Lower lobe of right lung (tissue), 2 donors: ENCODE results near the gene SLC1A3. TPM values are rescaled to one million over a fixed set of nuclear protein-coding genes. Genes with fewer than 3 reads are reported as not detected.

Experiments used
- ATAC-seq, 2 donors: fragments of 200-7000 bp; cut with Tn5 transposase; one replicate each; pipeline ENCODE4 v1.9.1; 2020 to 2022; ENCODE audit warnings: mild to moderate bottlenecking in 2 of 2, moderate library complexity in 2 of 2
- DNase-seq: peaks from one replicate; pipeline ENCODE4 v3.0.0-alpha.2; 2020
- H3K27ac ChIP-seq: fragments of 200-600 bp; one replicate; pipeline ENCODE4 v1.8.0; 2022
- H3K27me3 ChIP-seq: fragments of 200-600 bp; one replicate; pipeline ENCODE4 v1.8.0; 2022; ENCODE audit warnings: low read depth
- H3K36me3 ChIP-seq: fragments of 200-600 bp; one replicate; pipeline ENCODE4 v1.8.0; 2022; ENCODE audit warnings: mild to moderate bottlenecking
- H3K4me1 ChIP-seq: fragments of 200-600 bp; one replicate; pipeline ENCODE4 v1.8.0; 2022
- H3K4me3 ChIP-seq: fragments of 200-600 bp; one replicate; pipeline ENCODE4 v1.8.0; 2022; ENCODE audit warnings: mild to moderate bottlenecking
- H3K9me3 ChIP-seq: fragments of 200-600 bp; one replicate; pipeline ENCODE4 v1.8.0; 2022
- CTCF ChIP-seq: fragments of 200-600 bp; IDR thresholded peaks from one replicate; pipeline ENCODE4 v1.8.0; 2022; ENCODE audit warnings: antibody characterized with exemption, mild to moderate bottlenecking
- intact Hi-C: fragments of 100-400 bp; cut with DNase I; formaldehyde crosslinking; loops from one replicate; pipeline ENCODE4 v1.11.0; 2022
- total RNA-seq: library from RNA; stranded (reverse); fragmentation: NEBNext Ultra II Directional; extraction: Animal tissue kit (Norgen Biotek cat#: 25700); gene quantifications from one replicate; pipeline ENCODE4 v1.2.1, GENCODE V29; 2021
- donor health status: DM: no; HTN: yes; CAD: no; lungs with severe emphysema.

SLC1A3 gene
- total RNA-seq, 1 donor from 2014 or later = 52.1 TPM

DNA sequence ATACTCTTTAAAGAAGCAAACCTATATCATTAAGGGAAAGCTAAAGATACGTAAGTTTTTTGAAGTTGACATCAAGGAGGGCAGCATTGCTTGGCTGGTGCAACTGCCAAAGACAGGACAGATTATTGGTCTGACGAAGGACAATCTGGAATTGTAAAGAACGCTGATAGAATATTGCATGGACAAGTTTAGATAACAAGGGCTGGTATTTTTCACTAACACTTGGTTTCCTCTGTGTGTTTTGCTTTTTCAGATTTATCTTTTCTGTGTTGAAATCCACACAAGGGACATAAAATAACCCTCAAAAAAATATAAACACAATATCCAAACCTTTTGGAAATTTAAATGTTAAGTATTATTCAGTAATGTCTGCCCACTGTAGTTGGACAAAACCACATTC is 39.7 kb downstream of the SLC1A3 start:
- intact Hi-C loops = no loop called here
- H3K4me3 ChIP-seq = no peak overlapping the region

DNA sequence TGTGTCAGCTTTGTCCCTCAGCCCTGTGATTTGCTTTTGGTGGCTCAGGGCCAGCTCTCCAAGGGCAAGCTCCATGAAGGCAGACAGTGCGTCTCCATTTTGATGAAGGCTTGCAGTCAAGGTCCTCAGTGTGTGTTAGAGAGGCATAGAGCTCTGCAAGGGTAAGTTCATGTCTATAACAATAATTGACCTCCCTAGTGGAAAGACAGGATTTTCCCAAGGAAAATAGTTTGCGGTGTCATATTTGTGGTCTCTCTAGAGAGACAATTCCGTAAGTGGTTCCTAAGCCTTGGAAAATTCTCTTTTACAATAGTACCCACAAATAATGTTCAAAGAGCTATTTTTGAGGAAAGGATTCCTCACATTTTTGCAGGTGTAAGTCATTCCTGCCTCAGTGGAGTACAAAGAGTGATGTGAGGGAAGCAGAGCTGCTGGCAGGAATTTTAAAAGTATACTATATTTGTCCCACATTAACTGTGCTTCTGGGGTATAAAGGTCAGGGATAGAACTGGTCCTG is 40.2 kb downstream of the SLC1A3 start:
- no peak overlapping the region for H3K27ac ChIP-seq
- no peak for DNase-seq
- TF ChIP-seq CTCF = no peak
- no peaks in the 10 kb centered on the region for H3K36me3 ChIP-seq
- intact Hi-C loops = no loop called here
- peaks cover 4% of the 10 kb centered on the region for H3K4me1 ChIP-seq
- H3K27me3 ChIP-seq = no peaks in the 10 kb centered on the region
- H3K4me3 ChIP-seq = no peak overlapping the region
- peak in 1 of 2 donors; percentile 9 for ATAC-seq
- H3K9me3 ChIP-seq = no peaks in the 10 kb centered on the region

More for the DNA sequence above, 39.7 kb downstream of the SLC1A3 start:
- Histone ChIP-seq H3K9me3 (no peaks in the 10 kb centered on the region), H3K36me3 (no peaks in the 10 kb centered on the region), H3K27ac (no peak overlapping the region), H3K27me3 (no peaks in the 10 kb centered on the region), H3K4me1 (peaks cover 4% of the 10 kb centered on the region)
- DNase-seq (no peak), ATAC-seq (no peak)
- no peak for TF ChIP-seq CTCF

GRCh38 chr5:36647046-36647445 is 40.6 kb downstream of the SLC1A3 start:
- DNase-seq (no peak), ATAC-seq (peak in 1 of 2 donors; percentile 64)
- Histone ChIP-seq H3K4me3 (no peak overlapping the region), H3K27ac (no peak overlapping the region), H3K4me1 (peaks cover 4% of the 10 kb centered on the region), H3K9me3 (no peaks in the 10 kb centered on the region), H3K36me3 (no peaks in the 10 kb centered on the region), H3K27me3 (no peaks in the 10 kb centered on the region)
- intact Hi-C loops = no loop called here
- TF ChIP-seq CTCF = no peak

DNA sequence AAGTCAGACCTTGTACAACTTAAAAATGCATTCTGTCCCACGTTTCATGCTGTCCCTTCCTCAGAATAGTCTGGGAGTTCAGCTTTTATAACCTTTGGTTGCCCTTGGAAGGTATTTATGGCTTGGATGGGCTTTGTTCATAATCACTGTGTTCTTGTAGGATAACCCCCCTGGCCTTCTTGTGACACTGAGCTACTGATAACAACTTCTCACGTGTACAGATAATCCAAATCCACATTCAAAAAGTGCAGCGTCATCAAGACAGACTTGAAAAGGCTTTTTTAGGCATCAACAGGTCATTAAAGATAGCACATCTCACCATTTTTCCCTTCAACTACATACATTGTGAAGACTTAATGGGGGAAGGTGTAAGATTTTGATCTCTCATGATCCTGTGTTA is 42.0 kb downstream of the SLC1A3 start:
- H3K4me3 ChIP-seq = no peak overlapping the region
- H3K27ac ChIP-seq = no peak overlapping the region
- H3K4me1 ChIP-seq = peaks cover 4% of the 10 kb centered on the region
- no peaks in the 10 kb centered on the region for H3K9me3 ChIP-seq
- DNase-seq = no peak
- TF ChIP-seq CTCF = no peak
- H3K27me3 ChIP-seq = no peaks in the 10 kb centered on the region
- no peaks in the 10 kb centered on the region for H3K36me3 ChIP-seq
- intact Hi-C loops = no loop called here
- no peak for ATAC-seq

DNA sequence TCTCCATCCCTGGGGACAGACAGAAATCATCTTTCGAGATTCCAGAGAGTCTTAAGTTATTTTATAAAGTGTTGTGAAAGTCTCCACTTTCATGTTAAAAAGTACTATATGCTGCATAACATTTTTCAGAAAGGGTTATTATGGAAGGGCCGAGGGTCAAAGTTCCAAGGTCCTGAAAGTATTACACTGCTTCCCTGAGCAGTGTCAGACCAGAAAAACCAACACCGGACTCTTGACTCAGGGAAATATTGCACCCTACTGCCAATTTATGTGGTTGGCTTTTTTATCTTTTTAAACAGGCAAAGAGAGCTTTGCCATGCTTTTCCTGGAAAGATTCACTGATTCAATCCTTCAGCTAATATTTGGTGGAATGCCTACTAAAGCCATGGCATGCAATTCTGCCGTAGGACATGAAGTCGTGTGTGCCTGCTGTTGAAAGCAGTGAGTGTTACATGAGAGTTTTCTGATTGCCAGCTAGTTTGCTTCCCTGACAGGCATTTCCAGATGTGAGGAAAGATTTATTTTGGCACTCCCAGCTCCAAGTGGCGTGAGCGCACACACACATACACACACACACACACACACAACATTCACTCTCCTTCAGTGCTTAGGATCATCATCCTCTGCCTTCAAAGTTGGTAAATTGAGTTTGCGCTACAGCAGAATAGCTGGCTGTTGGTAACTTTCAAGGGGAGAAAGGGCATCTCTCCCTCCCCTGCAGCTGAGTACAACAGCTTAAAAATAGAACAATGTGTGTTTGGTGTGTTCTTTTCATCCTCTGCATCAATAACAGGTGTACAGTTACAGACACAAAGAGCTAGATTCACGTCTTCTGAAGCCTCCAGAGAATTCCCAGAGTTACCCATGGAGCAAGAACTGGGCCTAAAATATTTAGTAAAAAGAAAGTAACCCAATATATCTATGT is 45.6 kb downstream of the SLC1A3 start:
- ATAC-seq = no peak
- intact Hi-C loops = no loop called here
- DNase-seq = no peak
- no peaks in the 10 kb centered on the region for H3K27me3 ChIP-seq
- no peaks in the 10 kb centered on the region for H3K9me3 ChIP-seq
- no peak overlapping the region for H3K4me3 ChIP-seq
- H3K27ac ChIP-seq = no peak overlapping the region
- H3K4me1 ChIP-seq = peaks cover 17% of the 10 kb centered on the region
- no peak for TF ChIP-seq CTCF
- H3K36me3 ChIP-seq = no peaks in the 10 kb centered on the region
